Stimulated activated CD4-positive, alpha-beta T cell treated with anti-CD3 and anti-CD28 coated beads, Interleukin-4, amount 100 ng/mL, for 24 hours (primary cell): ENCODE measurements around the gene MFAP3L.

Source experiments
- DNase-seq: peaks from one replicate; pipeline ENCODE4 v3.0.0-alpha.2; 2020

The MFAP3L gene

GRCh38 chr4:170017252-170017651 is 8.9 kb downstream of the MFAP3L start:
- DNase-seq = no peak

- no peak for DNase-seq
Measured at GRCh38 chr4:170015285-170015684, 10.9 kb downstream of the MFAP3L start.

- DNase-seq = no peak
Measured at GRCh38 chr4:170014359-170015011, 11.7 kb downstream of the MFAP3L start.

GRCh38 chr4:170012629-170012958 is 13.6 kb downstream of the MFAP3L start:
- no peak for DNase-seq

GRCh38 chr4:170011921-170012628 is 14.1 kb downstream of the MFAP3L start:
- no peak for DNase-seq

- DNase-seq = no peak
Measured at GRCh38 chr4:170009291-170009690, 16.9 kb downstream of the MFAP3L start.

GRCh38 chr4:170008801-170009200 is 17.4 kb downstream of the MFAP3L start:
- DNase-seq = no peak

GRCh38 chr4:170008371-170008770 is 17.8 kb downstream of the MFAP3L start:
- no peak for DNase-seq

- no peak for DNase-seq
Measured at GRCh38 chr4:170007113-170007512, 19.1 kb downstream of the MFAP3L start.

GRCh38 chr4:170005472-170005871 is 20.7 kb downstream of the MFAP3L start:
- DNase-seq = no peak

- no peak for DNase-seq
Measured at GRCh38 chr4:170004651-170005295, 21.4 kb downstream of the MFAP3L start.

GRCh38 chr4:170003071-170004070 is 22.8 kb downstream of the MFAP3L start:
- DNase-seq = no peak

GRCh38 chr4:170001745-170002267 is 24.4 kb downstream of the MFAP3L start:
- DNase-seq = no peak

GRCh38 chr4:170001011-170001744 is 25.0 kb downstream of the MFAP3L start:
- DNase-seq = no peak

GRCh38 chr4:169999923-170000322 is 26.3 kb downstream of the MFAP3L start:
- no peak for DNase-seq

- DNase-seq = no peak
Measured at GRCh38 chr4:169998981-169999380, 27.2 kb downstream of the MFAP3L start.

- no peak for DNase-seq
Measured at GRCh38 chr4:169996379-169997240, 29.6 kb downstream of the MFAP3L start.

- DNase-seq = no peak
Measured at GRCh38 chr4:169993531-169993930, 32.7 kb downstream of the MFAP3L start.

- no peak for DNase-seq
Measured at GRCh38 chr4:169988252-169988651, 37.9 kb downstream of the MFAP3L start.

- no peak for DNase-seq
Measured at GRCh38 chr4:169987327-169988228, 38.6 kb downstream of the MFAP3L start.
